H1 (cell line): ENCODE data around the gene NODAL. TPM values are rescaled to one million over a fixed set of nuclear protein-coding genes. Genes with fewer than 3 reads are reported as not detected.

Experiments used
- CTCF ChIA-PET: fragments of 300-600 bp; sonication (Branson Sonifier 250); formaldehyde crosslinking; loops from one replicate; lab custom pipeline; 2021; ENCODE audit not compliant: partially characterized antibody; lab: Charles Lee
- POLR2A ChIA-PET: fragments of 300-600 bp; sonication (Branson Sonifier 250); formaldehyde crosslinking; loops from one replicate; lab custom pipeline; 2021; ENCODE audit warnings: inconsistent platforms; ENCODE audit not compliant: partially characterized antibody; lab: Charles Lee
- DNase-seq, 2 experiments: peaks; one replicate each; pipeline versions ENCODE4 v3.0.0 to v3.0.0-alpha.2; 2010 to 2022; ENCODE audit warnings: low spot score in 2 of 2, low read depth in 1 of 2, mixed read lengths in 1 of 2
- FAIRE-seq: peaks from 2 replicates; lab custom pipeline; 2011; peaks lifted over from hg19 to GRCh38; lab: Jason Lieb, UNC
- H2AFZ ChIP-seq: 2 replicates; pipeline ENCODE4 v1.8.1; 2012; ENCODE audit warnings: low read length, inconsistent platforms
- H2AK5ac ChIP-seq: 2 replicates; pipeline ENCODE4 v1.6.1; 2013; ENCODE audit warnings: low read depth, low read length
- H2BK120ac ChIP-seq: replicated peaks from 2 replicates; pipeline ENCODE3; 2013; ENCODE audit warnings: low read depth, low read length, inconsistent platforms
- H2BK12ac ChIP-seq: 2 replicates; pipeline ENCODE4 v1.6.1; 2013; ENCODE audit warnings: low read depth, low read length
- H2BK15ac ChIP-seq: 2 replicates; pipeline ENCODE4 v1.6.1; 2013; ENCODE audit warnings: low read length
- H2BK20ac ChIP-seq: 2 replicates; pipeline ENCODE4 v1.6.1; 2013; ENCODE audit warnings: low read length
- H2BK5ac ChIP-seq: 2 replicates; pipeline ENCODE4 v1.6.1; 2013; ENCODE audit warnings: low read depth, low read length
- H3K14ac ChIP-seq: 2 replicates; pipeline ENCODE4 v1.6.1; 2013; ENCODE audit warnings: inconsistent platforms; ENCODE audit not compliant: insufficient read length
- H3K18ac ChIP-seq: 2 replicates; pipeline ENCODE4 v1.6.1; 2013; ENCODE audit warnings: low read length; ENCODE audit errors: extremely low read depth
- H3K23ac ChIP-seq: 2 replicates; pipeline ENCODE4 v1.6.1; 2013; ENCODE audit warnings: inconsistent platforms; ENCODE audit not compliant: insufficient read length
- H3K23me2 ChIP-seq: 2 replicates; pipeline ENCODE4 v1.6.1; 2013; ENCODE audit warnings: low read depth, low read length
- H3K27ac ChIP-seq: 2 replicates; pipeline ENCODE4 v1.6.1; 2011; ENCODE audit warnings: low read depth, low read length, inconsistent platforms
- H3K27me3 ChIP-seq, 4 experiments: replicated peaks in 1 of 4; 1 replicate in 1 of 4; 2 replicates in 3 of 4; pipeline versions ENCODE4 v1.6.1 to v1.8.1; 2011 to 2013; ENCODE audit warnings: low read length in 3 of 4, mild to moderate bottlenecking in 3 of 4, inconsistent platforms in 2 of 4, mixed read lengths in 2 of 4, moderate library complexity in 1 of 4; ENCODE audit not compliant: control insufficient read depth in 3 of 4, insufficient read depth in 3 of 4; ENCODE audit errors: extremely low read depth in 1 of 4
- H3K36me3 ChIP-seq, 4 experiments: 2 replicates each; pipeline versions ENCODE4 v1.6.1 to v1.8.1; 2011 to 2013; ENCODE audit warnings: mild to moderate bottlenecking in 4 of 4, low read length in 3 of 4, moderate library complexity in 2 of 4, control low read depth in 1 of 4, inconsistent platforms in 1 of 4; ENCODE audit not compliant: insufficient read depth in 4 of 4, control insufficient read depth in 2 of 4
- H3K4ac ChIP-seq: replicated peaks from 2 replicates; pipeline ENCODE3; 2013; ENCODE audit warnings: low read length, low read depth, mixed read lengths, inconsistent platforms; ENCODE audit not compliant: insufficient read length
- H3K4me1 ChIP-seq, 4 experiments: replicated peaks in 1 of 4; 1 replicate in 1 of 4; 2 replicates in 3 of 4; pipeline versions ENCODE4 v1.6.1 to v1.8.1; 2011 to 2013; ENCODE audit warnings: low read length in 3 of 4, inconsistent platforms in 2 of 4, mixed read lengths in 1 of 4; ENCODE audit not compliant: insufficient read depth in 4 of 4, control insufficient read depth in 3 of 4
- H3K4me2 ChIP-seq, 2 experiments: 2 replicates each; pipeline versions ENCODE4 v1.6.1 to v1.8.1; 2011 to 2013; ENCODE audit warnings: low read depth in 2 of 2, low read length in 2 of 2, control low read depth in 1 of 2, inconsistent platforms in 1 of 2, mild to moderate bottlenecking in 1 of 2; ENCODE audit not compliant: insufficient read depth in 1 of 2
- H3K4me3 ChIP-seq, 4 experiments: fragments of 200-600, 300-600 bp in 1 of 4; sonication (generic), shearing (Covaris generic), sonication (Bioruptor Twin) in 1 of 4; 2 replicates each; pipeline versions ENCODE4 v1.5.1 to v1.8.1; 2011 to 2016; ENCODE audit warnings: low read length in 4 of 4, low read depth in 3 of 4, control low read depth in 2 of 4, inconsistent platforms in 2 of 4, mild to moderate bottlenecking in 2 of 4, mixed read lengths in 1 of 4, moderate library complexity in 1 of 4; ENCODE audit not compliant: insufficient read depth in 2 of 4; ENCODE audit errors: extremely low read depth in 1 of 4
- H3K56ac ChIP-seq: replicated peaks from 2 replicates; pipeline ENCODE3; 2013; ENCODE audit warnings: low read depth, mild to moderate bottlenecking, mixed read lengths, low read length, inconsistent platforms; ENCODE audit not compliant: insufficient read length
- H3K79me1 ChIP-seq: 2 replicates; pipeline ENCODE4 v1.6.1; 2013; ENCODE audit warnings: low read depth, low read length, control low read depth
- H3K79me2 ChIP-seq, 2 experiments: 2 replicates each; pipeline versions ENCODE4 v1.6.1 to v1.8.1; 2012 to 2013; ENCODE audit warnings: low read length in 2 of 2, mild to moderate bottlenecking in 2 of 2, inconsistent platforms in 1 of 2; ENCODE audit not compliant: insufficient read depth in 2 of 2, control insufficient read depth in 1 of 2
- H3K9ac ChIP-seq, 4 experiments: replicated peaks in 1 of 4; 1 replicate in 1 of 4; 2 replicates in 3 of 4; pipeline versions ENCODE4 v1.6.1 to v1.8.1; 2011 to 2013; ENCODE audit warnings: low read depth in 3 of 4, low read length in 3 of 4, control low read depth in 2 of 4, mild to moderate bottlenecking in 2 of 4, moderate library complexity in 2 of 4, inconsistent platforms in 1 of 4; ENCODE audit errors: extremely low read depth in 1 of 4
- H3K9me3 ChIP-seq, 2 experiments: 2 replicates each; pipeline versions ENCODE4 v1.6.1 to v1.8.1; 2012 to 2013; ENCODE audit warnings: mild to moderate bottlenecking in 2 of 2, moderate library complexity in 2 of 2, control low read depth in 1 of 2, inconsistent platforms in 1 of 2, low read depth in 1 of 2, low read length in 1 of 2, mixed read lengths in 1 of 2; ENCODE audit not compliant: insufficient read depth in 2 of 2
- H4K20me1 ChIP-seq, 2 experiments: replicated peaks in 1 of 2; 2 replicates each; pipeline versions ENCODE3 to v1.8.1; 2011 to 2013; ENCODE audit warnings: inconsistent platforms in 2 of 2, low read length in 2 of 2, mild to moderate bottlenecking in 1 of 2; ENCODE audit not compliant: insufficient read depth in 2 of 2, control insufficient read depth in 1 of 2
- H4K5ac ChIP-seq: 2 replicates; pipeline ENCODE4 v1.6.1; 2013; ENCODE audit warnings: low read length, low read depth, mixed read lengths, inconsistent platforms; ENCODE audit not compliant: insufficient read length
- H4K8ac ChIP-seq: 2 replicates; pipeline ENCODE4 v1.8.0; 2013; ENCODE audit warnings: mild to moderate bottlenecking, moderate library complexity, low read length, inconsistent platforms; ENCODE audit not compliant: insufficient read depth; ENCODE audit errors: extremely low read depth
- H4K91ac ChIP-seq: replicated peaks from 2 replicates; pipeline ENCODE3; 2013; ENCODE audit warnings: low read length, mixed read lengths, inconsistent platforms; ENCODE audit not compliant: insufficient read length
- WGBS, 2 experiments: shearing (Covaris generic) in 1 of 2; methylation state at CpG; one replicate each; pipeline versions ENCODE4 v1.1.6 to v1.1.7; 2013 to 2015; ENCODE audit warnings: low lambda C conversion rate in 2 of 2, mixed read lengths in 2 of 2, inconsistent platforms in 1 of 2, low coverage in 1 of 2, missing lambda C conversion rate in 1 of 2; ENCODE audit not compliant: insufficient replicate concordance in 2 of 2, insufficient coverage in 1 of 2, insufficient read length in 1 of 2; ENCODE audit errors: extremely low coverage in 1 of 2, missing lambda C conversion rate in 1 of 2; 5-methylcytosine and 5-hydroxymethylcytosine counted together
- polyA plus RNA-seq, 7 experiments: library from polyadenylated mRNA; depleted of rRNA in 3 of 7; stranded (reverse) in 5 of 7; unstranded in 2 of 7; fragments of >200 nt in 5 of 7; fragments of 200-250 nt in 2 of 7; gene quantifications; 1 replicate in 5 of 7; 2 replicates in 1 of 7; 4 replicates in 1 of 7; pipeline versions ENCODE4 v1.2.1 to v1.2.3, GENCODE V29; 2011 to 2013; ENCODE audit warnings: missing spikeins in 2 of 7, mixed read lengths in 2 of 7
- total RNA-seq: library from RNA; stranded (reverse); fragmentation: NEBNext Ultra II Directional; extraction: Animal tissue kit (Norgen Biotek cat#: 25700); gene quantifications from 2 replicates; pipeline ENCODE4 v1.2.1, GENCODE V29; 2021

Gene NODAL
- total and polyA plus RNA-seq, 2 of the 8 experiments (the other 6 are each of a cell fraction or from before 2014, with no cell fraction given), result 2.0 to 7.3 TPM

DNA sequence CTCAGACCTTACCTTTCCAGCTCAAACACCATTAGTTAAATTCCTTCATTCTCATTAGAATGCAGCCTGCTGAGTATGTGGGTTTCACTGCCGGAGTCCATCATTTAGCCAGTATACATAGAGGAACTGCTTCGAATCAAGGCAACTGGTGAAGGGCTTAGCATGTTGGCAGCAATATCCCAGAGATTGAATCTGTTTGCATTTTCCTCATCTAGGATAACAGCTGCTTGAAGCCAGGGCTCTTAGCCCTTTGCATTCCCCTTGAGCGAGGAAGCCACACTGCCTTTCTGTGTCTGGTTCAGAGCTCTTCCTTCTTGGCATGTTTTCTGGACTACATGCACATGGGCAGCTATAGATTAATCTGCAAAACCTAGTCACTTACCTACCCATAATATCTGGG, 14.7 kb downstream of the NODAL start:
- Histone ChIP-seq H3K27ac (no peak overlapping the region), H3K23me2 (no peaks in the 10 kb centered on the region), H2BK20ac (no peak overlapping the region), H2BK5ac (no peak overlapping the region), H2AFZ (no peak overlapping the region), H3K9me3 (no peaks in the 10 kb centered on the region), H3K79me2 (no peaks in the 10 kb centered on the region), H4K5ac (no peak overlapping the region), H2BK12ac (no peak overlapping the region), H3K36me3 (peaks cover 6 to 77% (median 32%) of the 10 kb centered on the region in 4 experiments; a peak in 7 of 8 replicates), H2BK15ac (no peak overlapping the region), H4K8ac (no peak overlapping the region), H3K4me2 (no peak overlapping the region), H4K20me1 (peaks cover 2 to 6% of the 10 kb centered on the region in 2 experiments), H3K27me3 (no peaks in the 10 kb centered on the region), H3K4me1 (peaks cover 0 to 2% (median 0%) of the 10 kb centered on the region in 4 experiments; a peak in 3 of 7 replicates), H2BK120ac (no peak overlapping the region), H3K9ac (no peak overlapping the region), H3K79me1 (peaks cover 3% of the 10 kb centered on the region; the same call in 1 of the 2 replicates), H3K18ac (no peak overlapping the region), H3K14ac (no peak overlapping the region), H4K91ac (no peak overlapping the region), H3K23ac (no peak overlapping the region), H2AK5ac (no peak overlapping the region), H3K56ac (no peak overlapping the region), H3K4ac (no peak overlapping the region), H3K4me3 (no peak overlapping the region)
- DNase-seq, result no peak
- no peak for FAIRE-seq
- WGBS, 2 experiments, result 79% methylated on average over 3 of the region's 3 CpGs; no CpG with 5 or more reads in 1 of the 2 experiments
- CTCF ChIA-PET, result interaction anchor here (1.0 to 2.1 kb wide), 5 partner anchors 11 to 52 kb away, joined by 3 to 9 read pairs (median 3); no protein-coding TSS in a partner anchor
- POLR2A ChIA-PET, result interaction anchor here (0.6 to 2.8 kb wide), 7 partner anchors 9 to 25 kb away, joined by 3 to 14 read pairs (median 6); partner anchors contain the start of gene NODAL
